ENCODE data around the gene DCX. TPM values are rescaled to one million over a fixed set of nuclear protein-coding genes. Genes with fewer than 3 reads are reported as not detected.

The DCX gene
- total RNA-seq, 1 experiment from 2014 or later, result 0.13 TPM

GRCh38 chrX:111386615-111387233 is 25.3 kb downstream of the DCX start:
- no TSS peak for BruUV-seq (replicated peaks)
- ATAC-seq (no peak), DNase-seq (ENCODE audit: low read depth, low spot score) (no peak)
- intact Hi-C loops (cut with micrococcal nuclease; ENCODE audit: unreplicated experiment), result no loop called here
- POLR2A ChIA-PET, result no interaction called here
- H3K9me3 ChIP-seq (ENCODE audit: control insufficient read depth, insufficient read depth, low read depth, low read length), result no peaks in the 10 kb centered on the region
- no peak overlapping the region for H3K27ac ChIP-seq (ENCODE audit: low read length)
- no peak overlapping the region for H3K4me3 ChIP-seq (ENCODE audit: low read depth in 2 of 2, low read length in 2 of 2)
- no peaks in the 10 kb centered on the region for H3K27me3 ChIP-seq (ENCODE audit: control insufficient read depth, insufficient read depth, low read length)
- CTCF ChIA-PET, result no interaction called here
- TF ChIP-seq CTCF (IDR thresholded peaks at IDR 0.05) (no peak), TCF7L2 (IDR thresholded peaks at IDR 0.05; ENCODE audit: low read depth, low read length) (no peak), POLR2AphosphoS5 (IDR thresholded peaks at IDR 0.05; ENCODE audit: low read depth, low read length) (no peak), REST (IDR thresholded peaks at IDR 0.05; ENCODE audit: insufficient read depth in 1 of 2, low read depth in 2 of 2, low read length in 1 of 2) (no peak), SIN3A (IDR thresholded peaks at IDR 0.05; ENCODE audit: borderline replicate concordance, insufficient read depth, low read depth, low read length) (no peak)
- in situ Hi-C loops (cut with HindIII; ENCODE audit: low pct_unique_long_range_greater_than_20kb, low sequenced_read_pairs), result no loop called here
- H3K36me3 ChIP-seq (ENCODE audit: control insufficient read depth, insufficient read depth, low read length), result no peaks in the 10 kb centered on the region
- H3K4me1 ChIP-seq (ENCODE audit: control insufficient read depth, insufficient read depth, low read length), result no peaks in the 10 kb centered on the region

GRCh38 chrX:111386077-111386476 is 25.9 kb downstream of the DCX start:
- H3K27me3 ChIP-seq (ENCODE audit: control insufficient read depth, insufficient read depth, low read length), result no peaks in the 10 kb centered on the region
- DNase-seq (ENCODE audit: low read depth, low spot score) (no peak), ATAC-seq (no peak)
- BruUV-seq (replicated peaks), result no TSS peak
- ChIA-PET POLR2A (no interaction called here), CTCF (no interaction called here)
- H3K36me3 ChIP-seq (ENCODE audit: control insufficient read depth, insufficient read depth, low read length), result no peaks in the 10 kb centered on the region
- H3K4me3 ChIP-seq (ENCODE audit: low read depth in 2 of 2, low read length in 2 of 2), result no peak overlapping the region
- intact Hi-C loops (cut with micrococcal nuclease; ENCODE audit: unreplicated experiment), result no loop called here
- no peak overlapping the region for H3K27ac ChIP-seq (ENCODE audit: low read length)
- H3K9me3 ChIP-seq (ENCODE audit: control insufficient read depth, insufficient read depth, low read depth, low read length), result no peaks in the 10 kb centered on the region
- TF ChIP-seq SIN3A (IDR thresholded peaks at IDR 0.05; ENCODE audit: borderline replicate concordance, insufficient read depth, low read depth, low read length) (no peak), CTCF (IDR thresholded peaks at IDR 0.05) (no peak), TCF7L2 (IDR thresholded peaks at IDR 0.05; ENCODE audit: low read depth, low read length) (no peak), POLR2AphosphoS5 (IDR thresholded peaks at IDR 0.05; ENCODE audit: low read depth, low read length) (no peak), REST (IDR thresholded peaks at IDR 0.05; ENCODE audit: insufficient read depth in 1 of 2, low read depth in 2 of 2, low read length in 1 of 2) (no peak)
- in situ Hi-C loops (cut with HindIII; ENCODE audit: low pct_unique_long_range_greater_than_20kb, low sequenced_read_pairs), result no loop called here
- no peaks in the 10 kb centered on the region for H3K4me1 ChIP-seq (ENCODE audit: control insufficient read depth, insufficient read depth, low read length)

Measured in Panc1 (cell line).